IPS-11a (cell line): ENCODE data around the gene TBC1D24.

Experiments used
- H3K4me3 ChIP-seq: one replicate; pipeline ENCODE4 v1.5.1; 2013; ENCODE audit warnings: low read depth, low read length, control low read depth

TBC1D24 gene

GRCh38 chr16:2449118-2449517 is 25.8 kb upstream of the TBC1D24 start:
- H3K4me3 ChIP-seq: no peak overlapping the region

GRCh38 chr16:2450535-2450934 is 24.4 kb upstream of the TBC1D24 start:
- H3K4me3 ChIP-seq: no peak overlapping the region

- no peak overlapping the region for H3K4me3 ChIP-seq
Observed at GRCh38 chr16:2450975-2451381, 23.9 kb upstream of the TBC1D24 start.

GRCh38 chr16:2451851-2452320 is 23.0 kb upstream of the TBC1D24 start:
- no peak overlapping the region for H3K4me3 ChIP-seq

GRCh38 chr16:2452650-2453049 is 22.3 kb upstream of the TBC1D24 start:
- no peak overlapping the region for H3K4me3 ChIP-seq

- no peak overlapping the region for H3K4me3 ChIP-seq
Observed at GRCh38 chr16:2455081-2455845, 19.7 kb upstream of the TBC1D24 start.

GRCh38 chr16:2456551-2457153 is 18.3 kb upstream of the TBC1D24 start:
- no peak overlapping the region for H3K4me3 ChIP-seq

- no peak overlapping the region for H3K4me3 ChIP-seq
Observed at GRCh38 chr16:2457267-2457666, 17.7 kb upstream of the TBC1D24 start.

- H3K4me3 ChIP-seq: no peak overlapping the region
Observed at GRCh38 chr16:2457946-2458345, 17.0 kb upstream of the TBC1D24 start.

GRCh38 chr16:2458887-2459646 is 15.9 kb upstream of the TBC1D24 start:
- H3K4me3 ChIP-seq: peak overlapping the region; percentile 57

- H3K4me3 ChIP-seq: peak within 1 kb of the TSS; percentile 57
Observed at GRCh38 chr16:2459647-2460390, 15.1 kb upstream of the TBC1D24 start, which contains the start of gene TEDC2. Gene TEDC2 (plus strand): TSS chr16:2460109. CDS start chr16:2460145, 36 bp downstream.

GRCh38 chr16:2460391-2460713 is 14.6 kb upstream of the TBC1D24 start:
- peak overlapping the region; percentile 57 for H3K4me3 ChIP-seq

GRCh38 chr16:2460916-2461315 is 14.0 kb upstream of the TBC1D24 start:
- H3K4me3 ChIP-seq: peak overlapping the region; percentile 57

GRCh38 chr16:2462031-2462866 is 12.7 kb upstream of the TBC1D24 start:
- H3K4me3 ChIP-seq: no peak overlapping the region

GRCh38 chr16:2464333-2464732 is 10.6 kb upstream of the TBC1D24 start:
- no peak overlapping the region for H3K4me3 ChIP-seq

- no peak overlapping the region for H3K4me3 ChIP-seq
Observed at GRCh38 chr16:2465653-2466415, 9.1 kb upstream of the TBC1D24 start.

GRCh38 chr16:2466667-2467527 is 8.0 kb upstream of the TBC1D24 start:
- no peak overlapping the region for H3K4me3 ChIP-seq

- H3K4me3 ChIP-seq: peak overlapping the region; percentile 8
Observed at GRCh38 chr16:2467528-2468232, 7.2 kb upstream of the TBC1D24 start.
